GM18868 (cell line): ENCODE data around the gene ZC2HC1C.
"Not testable (repeated sequence)": the region's sequence is repeated elsewhere in the genome, so short reads cannot be mapped to it uniquely, and the experiment has no call there.

Experiments
- ATAC-seq: cut with Tn5 transposase; IDR thresholded peaks from one replicate; pipeline ENCODE4 v1.9.1; 2021; ENCODE audit warnings: mild to moderate bottlenecking, moderate library complexity; ENCODE audit not compliant: unreplicated experiment

Gene ZC2HC1C

DNA sequence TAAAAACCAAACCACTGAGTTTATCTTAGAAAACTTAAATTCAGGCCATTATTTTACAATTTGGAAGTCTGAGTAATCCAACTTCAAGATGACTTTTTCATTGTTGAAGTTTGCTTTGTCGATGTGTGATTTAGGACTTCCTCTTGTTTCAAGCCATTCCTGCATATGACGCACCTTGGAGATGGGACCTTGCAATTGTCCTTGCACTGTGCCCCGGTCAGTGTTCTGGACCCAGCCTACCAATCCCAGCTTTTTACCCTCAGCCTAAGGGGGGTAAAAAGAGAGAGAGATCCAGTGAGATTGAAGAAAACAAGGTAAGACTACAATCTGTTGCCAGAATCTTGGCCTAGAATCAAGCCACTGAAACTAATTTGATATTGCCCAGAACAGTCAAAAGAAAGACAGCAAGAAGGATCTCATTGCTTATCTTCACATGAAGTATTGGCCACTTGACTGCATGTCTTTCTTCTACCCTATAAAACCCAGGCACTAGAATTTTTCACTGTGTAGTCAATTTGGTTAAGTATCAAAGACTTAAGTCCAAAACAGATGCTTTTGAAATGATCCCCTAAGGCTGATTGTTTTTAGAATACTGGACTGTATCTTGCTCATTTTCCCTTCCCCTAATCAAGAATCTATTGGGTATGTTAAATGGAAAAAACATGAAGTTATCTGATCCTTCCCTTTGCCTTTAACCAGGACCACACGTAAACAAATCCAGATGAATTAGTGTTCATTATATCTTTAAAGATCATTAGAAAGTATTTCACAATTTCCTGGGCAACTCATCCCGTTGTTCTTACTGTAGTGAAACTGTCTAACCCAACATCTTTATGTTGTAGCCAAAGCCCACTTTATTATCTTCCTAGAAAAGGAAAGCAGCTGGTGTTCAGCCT is 15.8 kb upstream of the ZC2HC1C start:
- ATAC-seq, result no peak

GRCh38 chr14:75054421-75054820 is 15.0 kb upstream of the ZC2HC1C start:
- ATAC-seq, result no peak

- ATAC-seq, result no peak
These were observed 9.8 kb upstream of the ZC2HC1C start for GRCh38 chr14:75059642-75060041.

GRCh38 chr14:75060420-75060819 is 9.0 kb upstream of the ZC2HC1C start:
- ATAC-seq, result no peak

DNA sequence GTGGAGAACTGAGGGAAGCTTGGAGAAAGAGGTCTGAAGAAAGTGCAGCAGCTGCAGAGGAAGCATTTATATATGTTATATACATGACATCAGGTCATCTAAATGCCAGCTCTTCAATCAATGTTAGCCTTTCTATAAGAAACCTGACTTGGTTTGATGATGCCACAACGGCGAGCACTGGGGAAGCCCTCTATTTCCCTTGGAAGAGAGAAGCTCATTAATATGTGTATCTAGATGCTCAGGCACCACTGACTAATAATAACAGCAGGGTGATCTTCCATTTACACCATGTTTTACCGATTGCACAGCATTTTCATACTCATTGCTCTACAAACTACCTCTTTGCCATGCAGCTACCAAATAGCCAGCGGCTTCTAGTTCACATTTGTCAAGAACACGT is 6.4 kb upstream of the ZC2HC1C start:
- no peak for ATAC-seq

- ATAC-seq, result peak; percentile 99
These were observed 5.8 kb upstream of the ZC2HC1C start, which contains the start of gene ACYP1 for GRCh38 chr14:75063491-75064204. Gene ACYP1 (minus strand): TSS chr14:75064024. CDS start chr14:75063553, 471 bp downstream.

- ATAC-seq, result peak; percentile 25
These were observed 5.3 kb upstream of the ZC2HC1C start for GRCh38 chr14:75064205-75064567.

- ATAC-seq, result no peak
These were observed 2.8 kb upstream of the ZC2HC1C start for GRCh38 chr14:75066691-75067090.

GRCh38 chr14:75067212-75067611 is 2.2 kb upstream of the ZC2HC1C start:
- ATAC-seq, result no peak

DNA sequence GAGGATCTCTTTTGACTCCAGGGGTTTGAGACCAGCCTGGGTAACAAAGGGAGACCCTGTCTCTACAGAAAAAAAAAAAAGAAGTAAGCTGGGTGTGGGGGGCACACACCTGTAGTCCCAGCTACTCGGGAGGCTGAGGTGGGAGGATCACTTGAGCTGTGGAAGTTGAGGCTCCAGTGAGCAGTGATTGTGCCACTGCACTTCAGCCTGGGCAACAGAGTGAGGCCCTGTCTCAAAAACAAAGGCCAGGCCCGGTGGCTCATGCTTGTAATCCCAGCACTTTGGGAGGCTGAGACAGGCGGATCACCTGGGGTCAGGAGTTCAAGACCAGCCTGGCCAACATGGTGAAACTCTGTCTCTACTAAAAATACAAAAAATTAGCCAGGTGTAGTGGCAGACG is 1.7 kb upstream of the ZC2HC1C start:
- not testable (repeated sequence) for ATAC-seq

DNA sequence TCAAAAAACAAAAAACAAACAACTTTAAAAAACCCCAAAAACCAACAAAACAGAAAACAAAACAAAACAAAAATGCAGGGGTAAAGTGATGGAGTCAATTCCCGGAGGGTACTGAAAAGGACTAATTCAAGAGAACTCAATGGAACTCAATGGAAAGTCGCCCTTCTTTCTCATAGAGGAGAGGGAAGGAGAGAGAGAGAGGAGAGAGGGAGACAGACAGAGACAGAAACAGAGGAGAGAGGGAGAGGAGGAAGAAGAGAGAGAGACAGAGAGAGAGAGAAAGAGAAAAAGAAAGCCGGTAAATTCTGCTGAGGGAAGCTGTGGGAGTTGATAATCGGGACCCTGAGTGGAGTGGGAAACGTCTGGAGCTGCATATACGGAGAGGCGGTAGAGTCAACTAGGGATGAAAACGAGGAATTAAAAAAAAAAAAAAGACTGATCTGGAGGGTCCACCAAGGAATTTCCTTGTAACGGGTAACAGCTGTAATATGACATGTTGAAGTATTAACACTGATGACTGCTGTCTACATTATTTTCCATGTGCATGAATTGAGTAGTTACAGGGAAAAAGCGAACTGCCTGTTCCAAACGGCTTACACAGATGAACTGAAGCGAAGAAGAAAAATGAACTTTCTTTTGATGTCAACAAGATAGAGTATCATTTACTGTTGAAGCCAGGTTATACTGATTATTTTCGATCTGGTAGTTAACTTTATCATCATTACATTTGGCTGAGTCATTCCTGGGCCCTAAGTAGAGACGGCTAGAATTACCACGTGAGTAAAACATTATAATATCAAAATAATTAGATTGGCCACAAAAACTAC is 934 bp upstream of the ZC2HC1C start:
- no peak for ATAC-seq

DNA sequence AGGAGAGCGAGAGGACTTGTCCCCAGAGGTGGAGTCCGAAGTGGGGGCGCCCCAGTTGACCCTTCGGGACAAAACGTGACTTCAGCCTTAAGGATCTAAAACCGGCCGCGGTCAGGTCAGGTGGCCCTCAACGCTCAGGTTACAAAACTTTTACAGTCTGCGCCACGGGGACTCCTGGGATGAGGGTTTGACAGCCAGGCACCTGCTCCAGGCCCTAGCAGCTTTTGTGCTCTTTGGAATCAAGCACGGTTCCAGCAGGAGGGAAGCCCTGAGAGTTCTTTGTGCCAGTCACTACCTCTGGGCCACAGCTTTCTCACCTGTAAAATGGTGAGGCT is 337 bp downstream of the ZC2HC1C start:
- no peak for ATAC-seq

GRCh38 chr14:75070383-75070782 is 942 bp downstream of the ZC2HC1C start:
- no peak for ATAC-seq

DNA sequence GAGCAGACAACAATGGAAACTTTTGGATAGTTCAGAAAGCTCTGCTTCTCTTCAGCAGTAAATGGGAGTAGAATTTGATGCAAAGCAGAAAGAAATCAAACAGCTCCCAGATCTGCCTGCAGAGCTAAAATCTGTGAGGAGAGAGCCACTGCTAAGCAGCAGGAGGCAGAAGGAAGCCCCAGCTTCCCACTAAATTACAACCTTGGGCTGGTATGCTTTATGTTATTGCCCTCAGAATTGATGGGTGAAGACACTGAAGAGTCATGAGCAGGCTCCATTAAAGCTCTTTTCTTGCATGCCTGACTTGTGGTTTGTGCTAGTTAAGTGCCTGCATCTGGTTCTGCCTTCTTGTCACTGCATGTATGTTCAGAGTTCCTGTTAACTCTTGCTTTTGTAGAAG is 8.4 kb downstream of the ZC2HC1C start:
- no peak for ATAC-seq

DNA sequence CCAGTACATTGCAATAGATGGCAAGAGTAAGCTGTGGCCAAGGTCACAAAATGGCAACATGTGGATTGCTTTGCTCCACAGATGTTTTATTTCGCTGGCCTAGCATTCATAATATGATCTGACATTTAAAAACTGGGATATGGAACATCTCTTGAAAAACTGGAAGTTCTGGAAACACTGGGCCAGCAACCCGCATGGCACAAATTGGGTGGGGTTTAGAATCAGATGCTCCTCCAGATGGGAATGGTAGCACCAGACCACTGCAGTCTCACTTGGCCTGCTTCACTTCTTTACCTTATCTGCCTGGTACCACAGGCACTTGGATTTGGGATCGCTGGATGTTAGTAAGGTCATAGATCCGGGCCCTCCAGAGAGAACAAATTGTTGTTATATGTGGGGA is 10.1 kb downstream of the ZC2HC1C start:
- ATAC-seq, result no peak

DNA sequence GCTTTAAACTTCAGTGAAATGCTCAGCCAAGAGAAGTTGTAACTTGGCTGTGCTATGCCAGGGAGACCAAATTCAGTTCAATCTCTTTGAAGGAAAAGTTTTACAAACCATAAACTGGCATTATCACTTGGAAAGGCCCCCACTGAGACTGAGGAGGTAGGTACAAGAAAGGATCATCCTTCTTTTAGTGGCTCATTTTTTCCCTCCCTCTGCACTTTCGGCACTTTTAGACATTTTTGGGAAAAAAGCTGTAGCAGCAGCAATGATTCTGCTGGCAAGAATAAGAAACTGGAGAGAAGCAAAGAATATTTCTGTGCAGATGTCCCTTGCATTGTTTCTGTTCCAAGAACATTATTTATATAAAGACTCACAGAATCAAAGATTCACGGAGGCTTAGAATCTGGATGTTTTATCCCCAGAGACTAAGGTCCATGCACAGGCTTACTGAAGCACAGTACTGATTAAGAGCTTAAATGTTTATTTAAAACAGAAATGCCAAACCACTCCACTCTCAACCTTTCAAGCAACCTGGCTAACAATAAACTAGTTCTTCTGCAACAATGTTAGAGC is 12.3 kb downstream of the ZC2HC1C start:
- no peak for ATAC-seq

DNA sequence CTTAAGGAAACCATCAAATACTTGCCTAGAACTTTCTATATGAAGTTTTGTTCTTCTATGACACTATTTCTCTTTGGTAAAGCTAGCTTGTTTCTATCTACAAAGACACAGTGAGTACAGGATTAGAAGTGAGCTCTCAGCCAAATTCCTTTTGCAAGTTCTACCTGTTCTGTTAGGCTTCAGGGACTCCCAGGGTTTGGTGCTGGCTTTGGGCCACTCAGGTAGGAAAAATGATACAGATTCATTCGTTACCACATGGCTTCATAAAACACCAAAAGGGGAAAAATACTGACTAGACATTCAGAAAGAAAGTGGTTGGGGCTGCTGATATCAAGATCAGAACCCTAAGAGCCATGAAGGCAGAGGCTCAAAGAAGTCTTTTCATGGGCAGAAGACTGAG is 13.8 kb downstream of the ZC2HC1C start:
- no peak for ATAC-seq

DNA sequence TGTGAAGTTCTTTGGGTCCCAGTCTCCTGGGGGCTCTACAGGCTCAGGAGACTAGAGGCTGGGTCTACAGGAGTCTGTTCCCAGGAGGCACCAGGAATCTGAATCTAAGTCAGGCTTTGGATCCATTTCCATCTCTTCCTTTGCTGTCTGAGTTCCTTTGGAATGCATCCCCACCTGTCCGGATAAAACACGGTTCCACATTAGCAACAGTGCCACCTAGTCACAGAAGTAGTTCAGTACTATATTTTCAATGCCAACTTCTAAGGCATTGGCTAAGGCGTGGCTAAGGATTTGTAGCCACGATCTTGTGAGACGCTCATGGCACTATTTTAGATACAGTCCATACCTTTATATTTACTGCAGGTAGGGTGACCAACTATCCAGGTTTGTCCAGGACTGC is 15.1 kb downstream of the ZC2HC1C start:
- ATAC-seq, result no peak

DNA sequence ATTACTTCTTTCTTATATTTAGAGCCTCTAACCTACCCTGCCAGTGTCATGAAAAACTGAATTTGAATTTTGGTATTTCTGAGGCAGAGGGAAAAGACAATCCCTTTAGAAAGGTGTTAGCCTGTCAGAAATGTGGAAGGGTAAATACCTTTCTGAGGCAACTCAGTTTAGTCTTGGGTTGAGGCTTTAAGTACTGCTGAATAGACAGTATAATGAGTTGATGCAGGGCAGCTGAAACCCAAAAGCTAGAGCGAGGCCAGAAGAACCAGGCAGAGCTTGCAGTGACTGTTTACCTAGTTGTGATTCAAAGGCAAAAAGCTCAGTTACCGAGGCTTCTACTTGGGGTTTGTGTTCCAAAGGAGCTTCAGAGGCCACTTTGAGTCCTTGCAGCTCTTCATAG is 18.7 kb downstream of the ZC2HC1C start:
- no peak for ATAC-seq

DNA sequence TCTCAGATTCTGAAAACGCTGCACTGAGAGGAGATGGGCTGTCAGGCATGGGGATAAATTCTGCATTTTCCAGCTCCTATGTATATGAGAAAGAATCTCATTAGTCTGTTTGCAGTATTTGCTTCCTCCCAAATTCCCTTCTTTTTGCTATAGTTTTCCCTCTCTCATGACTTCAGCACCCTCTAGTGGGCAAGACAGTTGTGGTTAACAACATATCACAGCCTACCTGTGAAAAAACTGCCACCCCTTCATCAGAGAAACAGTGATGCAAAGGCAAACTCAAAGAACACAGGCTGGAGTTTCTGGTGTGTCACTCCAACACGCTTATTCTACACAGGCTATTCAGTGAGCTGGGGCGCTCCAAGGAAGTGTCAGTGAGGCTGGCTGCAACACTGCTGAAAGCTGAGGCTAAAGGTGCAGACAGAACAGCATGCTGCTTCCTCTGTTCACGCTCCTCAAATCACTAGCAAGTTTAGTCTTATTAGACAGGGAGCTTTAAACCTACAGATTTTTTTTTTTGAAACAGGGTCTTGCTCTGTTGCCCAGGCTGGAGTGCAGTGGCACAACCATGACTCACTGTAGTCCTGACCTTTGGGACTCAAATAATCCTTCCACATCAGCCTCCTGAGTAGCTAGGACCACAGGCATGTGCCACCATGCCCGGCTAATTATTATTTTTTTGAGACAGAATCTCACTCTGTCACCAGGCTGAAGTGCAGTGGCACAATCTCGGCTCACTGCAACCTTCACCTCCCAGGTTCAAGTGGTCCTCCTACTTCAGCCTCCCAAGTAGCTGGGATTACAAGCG is 19.3 kb downstream of the ZC2HC1C start:
- ATAC-seq, result no peak
